ENCODE measurements around the gene PRKCSH. TPM values are rescaled to one million over a fixed set of nuclear protein-coding genes. Genes with fewer than 3 reads are reported as not detected.
"Not testable (repeated sequence)": the region's sequence is repeated elsewhere in the genome, so short reads cannot be mapped to it uniquely, and the experiment has no call there.

Gene PRKCSH
- 100 to 1,000 TPM; 132 to 139 TPM for total RNA-seq
- long read RNA-seq, partial matches to known transcripts = 6 of 34 reads
- long read RNA-seq, other reads (novel, unspliced or antisense) = 26 of 34 reads

GRCh38 chr19:11435057-11435832 is at the start of gene PRKCSH, which contains the start of gene ODAD3:
PRKCSH (plus strand) TSS chr19:11435635; CDS start chr19:11436118, 483 bp downstream.
ODAD3 (minus strand) TSS chr19:11435121; CDS start chr19:11435016, 105 bp downstream.
- DNase-seq = peak; percentile 99
- peak; percentile 98 for ATAC-seq
- intact Hi-C loops (cut with DNase I) = loop anchor here in 1 of 2 donors (10.0 kb wide), 1 partner anchor 60 kb away; the partner anchor contains the start of gene SWSAP1

GRCh38 chr19:11387162-11388034 is 48.0 kb upstream of the PRKCSH start:
- no peak for DNase-seq
- no peak for ATAC-seq
- intact Hi-C loops (cut with DNase I) = no loop called here

- DNase-seq (no peak), ATAC-seq (no peak)
- intact Hi-C loops (cut with DNase I) = no loop called here
Measured at GRCh38 chr19:11390359-11390758, 45.1 kb upstream of the PRKCSH start.

GRCh38 chr19:11390933-11391680 is 44.3 kb upstream of the PRKCSH start:
- DNase-seq = no peak
- intact Hi-C loops (cut with DNase I) = no loop called here
- ATAC-seq = no peak

GRCh38 chr19:11397089-11397610 is 38.3 kb upstream of the PRKCSH start:
- ATAC-seq (no peak), DNase-seq (no peak)
- intact Hi-C loops (cut with DNase I) = no loop called here

GRCh38 chr19:11399667-11400066 is 35.8 kb upstream of the PRKCSH start:
- intact Hi-C loops (cut with DNase I) = no loop called here
- DNase-seq (no peak), ATAC-seq (no peak)

GRCh38 chr19:11400798-11401197 is 34.6 kb upstream of the PRKCSH start:
- ATAC-seq = no peak
- intact Hi-C loops (cut with DNase I) = no loop called here
- no peak for DNase-seq

- DNase-seq = no peak
- intact Hi-C loops (cut with DNase I) = no loop called here
Measured at GRCh38 chr19:11401808-11402543, 33.5 kb upstream of the PRKCSH start.

GRCh38 chr19:11404588-11405222 is 30.7 kb upstream of the PRKCSH start:
- ATAC-seq = peak in 1 of 2 donors; percentile 11
- no peak for DNase-seq
- intact Hi-C loops (cut with DNase I) = no loop called here

More at GRCh38 chr19:11401808-11402543, 33.5 kb upstream of the PRKCSH start:
- ATAC-seq = no peak

GRCh38 chr19:11405846-11406643 is 29.4 kb upstream of the PRKCSH start:
- DNase-seq (peak; percentile 44), ATAC-seq (peak; percentile 73 to 80)
- intact Hi-C loops (cut with DNase I) = no loop called here

GRCh38 chr19:11406703-11407236 is 28.7 kb upstream of the PRKCSH start:
- DNase-seq; intact Hi-C loops (cut with DNase I): not testable (repeated sequence)

GRCh38 chr19:11408591-11408990 is 26.8 kb upstream of the PRKCSH start:
- DNase-seq = no peak
- intact Hi-C loops (cut with DNase I) = no loop called here
- ATAC-seq = no peak

More at GRCh38 chr19:11406703-11407236, 28.7 kb upstream of the PRKCSH start:
- ATAC-seq = not testable (repeated sequence)

- DNase-seq (no peak), ATAC-seq (no peak)
- intact Hi-C loops (cut with DNase I) = no loop called here
Measured at GRCh38 chr19:11410682-11411081, 24.8 kb upstream of the PRKCSH start.

GRCh38 chr19:11414544-11414943 is 20.9 kb upstream of the PRKCSH start:
- ATAC-seq (no peak), DNase-seq (no peak)
- intact Hi-C loops (cut with DNase I) = no loop called here

- intact Hi-C loops (cut with DNase I) = no loop called here
- ATAC-seq (no peak), DNase-seq (no peak)
Measured at GRCh38 chr19:11416346-11417052, 18.9 kb upstream of the PRKCSH start.

- ATAC-seq (no peak), DNase-seq (no peak)
- intact Hi-C loops (cut with DNase I) = no loop called here
Measured at GRCh38 chr19:11418094-11418548, 17.3 kb upstream of the PRKCSH start.
